Stomach (tissue), 9 donors: ENCODE data around the gene CHRNG. TPM values are rescaled to one million over a fixed set of nuclear protein-coding genes. Genes with fewer than 3 reads are reported as not detected.

ENCODE experiments used
- DNase-seq, 2 donors: peaks; one replicate each; pipeline versions ENCODE4 v3.0.0 to v3.0.0-alpha.2; 2013 to 2019
- H3K27ac ChIP-seq, 5 donors: fragments of 200-600 bp in 4 of 5; sonication (generic) in 4 of 5; one replicate each; pipeline ENCODE4 v1.5.1; 2013 to 2019; ENCODE audit warnings: mild to moderate bottlenecking in 1 of 5, moderate library complexity in 1 of 5
- H3K27me3 ChIP-seq, 3 donors: fragments of 200-600 bp; sonication (generic); one replicate each; pipeline ENCODE4 v1.5.1; 2017 to 2019; ENCODE audit warnings: mixed run types in 1 of 3
- H3K36me3 ChIP-seq, 4 donors: fragments of 200-600 bp; sonication (generic); 1 replicate in 3 of 4; 2 replicates in 1 of 4; pipeline ENCODE4 v1.5.1; 2016 to 2019
- H3K4me1 ChIP-seq, 4 donors: fragments of 200-600 bp; sonication (generic); one replicate each; pipeline ENCODE4 v1.5.1; 2016 to 2019
- H3K4me3 ChIP-seq, 4 donors: fragments of 200-600 bp; sonication (generic) in 3 of 4; one replicate each; pipeline ENCODE4 v1.5.1; 2016 to 2019; ENCODE audit warnings: mild to moderate bottlenecking in 1 of 4
- H3K9me3 ChIP-seq, 4 donors: fragments of 200-600 bp; sonication (generic); one replicate each; pipeline ENCODE4 v1.5.1; 2016 to 2019
- EP300 ChIP-seq: sonication (generic); formaldehyde crosslinking; IDR thresholded peaks from one replicate; pipeline ENCODE4 v1.6.1; 2017; ENCODE audit warnings: antibody characterized with exemption
- POLR2AphosphoS5 ChIP-seq, 3 donors: sonication (generic); formaldehyde crosslinking; IDR thresholded peaks; one replicate each; pipeline ENCODE4 v1.6.1; 2016; ENCODE audit warnings: antibody characterized with exemption in 3 of 3
- WGBS, 5 donors: extraction: QIAGEN DNeasy Blood & Tissue Kit in 3 of 5; methylation state at CpG; one replicate each; pipeline versions ENCODE4 v1.1.5 to v1.1.7; 2013 to 2018; 5-methylcytosine and 5-hydroxymethylcytosine counted together
- intact Hi-C: fragments of 100-400 bp; cut with DNase I; formaldehyde crosslinking; loops from one replicate; pipeline ENCODE4 v1.15.1; 2023; ENCODE audit warnings: low total_unique reads
- polyA plus RNA-seq, 3 donors: library from polyadenylated mRNA; stranded (reverse); fragments of 200-250 nt; gene quantifications; one replicate each; pipeline ENCODE4 v1.2.3, GENCODE V29; 2013
- total RNA-seq, 5 donors: library from RNA; depleted of rRNA; stranded (reverse); fragments of >200 nt; gene quantifications; one replicate each; pipeline versions ENCODE4 v1.1.0 to v1.2.3, GENCODE V29; 2014 to 2016
- donor health status: healthy with polysubstance abuse.
- donor health status: Bipolar disorder and iron deficiency.
- donor health status: healthy.

CHRNG gene
- total and polyA plus RNA-seq, 8 donors: not detected

DNA sequence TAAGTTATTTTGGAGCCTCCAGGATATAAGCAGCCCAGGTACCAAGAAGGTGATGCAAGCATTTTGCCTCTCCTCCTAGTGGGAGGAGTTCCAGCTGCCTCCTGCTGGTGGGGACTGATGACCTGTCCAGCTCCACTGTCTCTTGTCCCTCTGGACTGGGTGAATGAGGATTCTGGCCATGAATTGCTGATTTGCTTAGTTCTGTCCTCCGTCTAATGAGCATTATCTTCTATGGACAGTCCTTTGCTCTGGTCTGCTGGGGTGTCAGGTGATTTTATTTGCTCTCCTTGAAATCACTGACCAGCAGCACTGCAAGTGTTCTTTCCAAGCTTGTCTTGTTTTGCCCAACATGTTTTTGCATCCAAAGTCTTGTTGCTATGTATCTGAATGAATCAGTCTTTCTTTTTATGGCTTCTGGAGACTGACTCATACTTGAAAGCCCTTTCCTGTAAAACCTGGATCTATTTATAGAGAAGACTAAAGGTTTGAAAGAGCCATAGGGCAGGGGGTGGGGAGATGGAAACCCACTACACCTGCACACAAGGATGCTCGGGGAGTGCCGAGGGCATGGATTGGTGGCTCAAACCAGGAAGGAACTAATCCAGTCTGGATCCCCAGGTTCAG lies 53.4 kb downstream of the CHRNG start:
- WGBS, 5 donors: 82 to 93% (median 88%) methylated on average over 3 of the region's 3 CpGs
- Histone ChIP-seq H3K4me1 (peaks cover 11 to 27% (median 18%) of the 10 kb centered on the region in 4 donors), H3K27me3 (no peaks in the 10 kb centered on the region), H3K9me3 (no peaks in the 10 kb centered on the region), H3K36me3 (no peaks in the 10 kb centered on the region), H3K4me3 (no peak overlapping the region), H3K27ac (peak overlapping the region in 1 of 5 donors; percentile 19)
- peak in 1 of 2 donors; percentile 23 for DNase-seq
- intact Hi-C loops: no loop called here
- no peak for TF ChIP-seq EP300

DNA sequence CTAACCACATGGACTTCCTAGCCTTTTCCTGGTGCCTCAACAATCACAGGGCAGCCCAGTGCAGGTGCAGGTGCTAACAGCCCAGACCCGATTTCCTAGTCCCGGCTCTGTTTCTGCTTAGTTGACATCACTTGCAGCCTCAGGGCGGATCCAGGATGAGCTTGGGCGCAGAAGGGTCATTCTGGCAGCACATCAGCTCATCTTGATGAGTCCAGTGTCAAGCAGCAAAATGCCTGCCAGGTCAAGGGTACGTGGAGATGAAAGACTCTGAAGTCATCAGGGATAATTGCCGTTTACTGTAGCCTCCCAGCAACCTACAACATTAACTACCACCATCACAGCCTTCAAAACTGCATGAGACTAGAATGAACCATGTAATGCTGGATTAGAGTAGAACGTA lies 54.5 kb downstream of the CHRNG start:
- no peaks in the 10 kb centered on the region for H3K9me3 ChIP-seq
- no peak overlapping the region for H3K27ac ChIP-seq
- peaks cover 4 to 16% (median 9%) of the 10 kb centered on the region in 4 donors for H3K4me1 ChIP-seq
- no peaks in the 10 kb centered on the region for H3K27me3 ChIP-seq
- 77 to 94% (median 88%) methylated on average over 7 of the region's 7 CpGs for WGBS, 5 donors
- no peak for TF ChIP-seq POLR2AphosphoS5 (IDR thresholded peaks at IDR 0.05)
- no peaks in the 10 kb centered on the region for H3K36me3 ChIP-seq
- intact Hi-C loops: no loop called here
- no peak overlapping the region for H3K4me3 ChIP-seq
- no peak for DNase-seq

Other genes starting within 250 kb of the CHRNG start
- not detected for gene ALPP, start 160.9 kb upstream of the CHRNG start, total RNA-seq
- gene ALPP, start 160.9 kb upstream of the CHRNG start, polyA plus RNA-seq: not detected
- not detected for gene ALPG, start 132.8 kb upstream of the CHRNG start, total RNA-seq
- not detected for gene ALPG, start 132.8 kb upstream of the CHRNG start, polyA plus RNA-seq
- 10 to 100 TPM in 1 of 5 donors, 1 to 10 TPM in 1, not detected in 3; 1.4 to 12.3 TPM for gene ALPI, start 83.5 kb upstream of the CHRNG start, total RNA-seq
- not detected for gene ALPI, start 83.5 kb upstream of the CHRNG start, polyA plus RNA-seq
- gene ECEL1, start 51.9 kb upstream of the CHRNG start, total RNA-seq: 1 to 10 TPM in 1 of 5 donors, not detected in 4; 1.1 TPM
- under 1 TPM in 1 of 3 donors, not detected in 2; 0.35 TPM for gene ECEL1, start 51.9 kb upstream of the CHRNG start, polyA plus RNA-seq
- not detected for gene PRSS56, start 19.3 kb upstream of the CHRNG start, total RNA-seq
- not detected for gene PRSS56, start 19.3 kb upstream of the CHRNG start, polyA plus RNA-seq
- gene CHRND, start 13.5 kb upstream of the CHRNG start, total RNA-seq: not detected
- not detected for gene CHRND, start 13.5 kb upstream of the CHRNG start, polyA plus RNA-seq
- 10 to 100 TPM in 2 of 5 donors, 1 to 10 TPM in 3; 1.2 to 14.5 (median 7.2) TPM for gene TIGD1, start 10.9 kb downstream of the CHRNG start, total RNA-seq
- gene TIGD1, start 10.9 kb downstream of the CHRNG start, polyA plus RNA-seq: 1 to 10 TPM; 1.8 to 5.3 (median 4.8) TPM
- gene EIF4E2, start 11.0 kb downstream of the CHRNG start, total RNA-seq: 10 to 100 TPM in 4 of 5 donors, 1 to 10 TPM in 1; 2.3 to 45.2 (median 28.6) TPM
- 10 to 100 TPM; 54.7 to 79.3 (median 69.2) TPM for gene EIF4E2, start 11.0 kb downstream of the CHRNG start, polyA plus RNA-seq
- gene EFHD1, start 93.9 kb downstream of the CHRNG start, total RNA-seq: 10 to 100 TPM in 2 of 5 donors, 1 to 10 TPM in 2, not detected in 1; 2.8 to 49.1 (median 9.4) TPM
- 10 to 100 TPM in 1 of 3 donors, 1 to 10 TPM in 2; 6.4 to 12.7 (median 7.4) TPM for gene EFHD1, start 93.9 kb downstream of the CHRNG start, polyA plus RNA-seq
- gene GIGYF2, start 157.6 kb downstream of the CHRNG start, total RNA-seq: 100 to 1,000 TPM in 2 of 5 donors, 10 to 100 TPM in 3; 68.4 to 158 (median 87.4) TPM
- gene GIGYF2, start 157.6 kb downstream of the CHRNG start, polyA plus RNA-seq: 10 to 100 TPM in 1 of 3 donors, 1 to 10 TPM in 2; 7.1 to 17.0 (median 9.5) TPM
- gene KCNJ13, start 236.9 kb downstream of the CHRNG start, total RNA-seq: 1 to 10 TPM in 2 of 5 donors, under 1 TPM in 1, not detected in 2; 0.18 to 2.9 (median 1.8) TPM
- gene KCNJ13, start 236.9 kb downstream of the CHRNG start, polyA plus RNA-seq: 1 to 10 TPM in 1 of 3 donors, under 1 TPM in 2; 0.30 to 1.2 (median 0.50) TPM